Activated CD4-positive, alpha-beta T cell treated with anti-CD3 and anti-CD28 coated beads, Interleukin-10, Interleukin-2, amounts not matched to agents 100 ng/mL and 50 ng/mL, durations not matched to agents 16 hours and 8 hours (primary cell): Measurements from ENCODE around the gene SLC49A3.
"Not testable (repeated sequence)": the region's sequence is repeated elsewhere in the genome, so short reads cannot be mapped to it uniquely, and the experiment has no call there.

Source experiments
- DNase-seq: peaks from one replicate; pipeline ENCODE4 v3.0.0-alpha.2; 2020

SLC49A3 gene

DNA sequence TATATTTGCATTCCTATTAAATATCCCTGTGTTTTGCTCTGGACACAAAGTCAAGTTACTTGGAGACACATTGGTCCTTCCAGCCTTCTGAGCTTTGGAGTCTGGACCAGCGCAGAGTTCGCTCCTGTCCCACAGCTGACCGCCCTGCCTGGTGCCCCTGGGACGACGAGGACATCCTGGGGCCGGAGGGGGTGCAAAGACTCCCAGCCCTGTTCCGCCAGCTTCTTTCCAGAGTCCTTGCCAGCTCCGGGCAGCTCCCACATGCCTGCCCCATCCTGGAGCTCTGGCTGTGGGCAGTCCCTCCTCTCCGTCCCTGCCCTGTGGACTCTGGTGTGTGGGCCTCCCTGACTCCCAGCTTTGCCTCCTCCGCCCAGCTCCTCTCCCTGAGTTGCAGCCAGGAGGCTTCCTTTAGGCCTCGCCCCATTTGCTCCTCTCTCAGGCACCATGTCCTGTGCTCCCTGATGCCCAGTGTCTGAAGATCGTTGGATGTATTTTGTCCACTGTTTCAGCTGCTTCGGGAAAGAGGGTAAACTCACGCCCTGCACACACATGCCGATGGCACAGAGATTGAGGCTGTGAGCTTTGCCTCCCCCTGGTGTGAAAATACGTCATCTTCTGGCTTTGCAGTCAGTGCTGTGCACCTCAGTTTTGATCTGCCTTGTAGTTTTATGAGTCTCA is 11.8 kb upstream of the SLC49A3 start:
- DNase-seq = no peak

DNA sequence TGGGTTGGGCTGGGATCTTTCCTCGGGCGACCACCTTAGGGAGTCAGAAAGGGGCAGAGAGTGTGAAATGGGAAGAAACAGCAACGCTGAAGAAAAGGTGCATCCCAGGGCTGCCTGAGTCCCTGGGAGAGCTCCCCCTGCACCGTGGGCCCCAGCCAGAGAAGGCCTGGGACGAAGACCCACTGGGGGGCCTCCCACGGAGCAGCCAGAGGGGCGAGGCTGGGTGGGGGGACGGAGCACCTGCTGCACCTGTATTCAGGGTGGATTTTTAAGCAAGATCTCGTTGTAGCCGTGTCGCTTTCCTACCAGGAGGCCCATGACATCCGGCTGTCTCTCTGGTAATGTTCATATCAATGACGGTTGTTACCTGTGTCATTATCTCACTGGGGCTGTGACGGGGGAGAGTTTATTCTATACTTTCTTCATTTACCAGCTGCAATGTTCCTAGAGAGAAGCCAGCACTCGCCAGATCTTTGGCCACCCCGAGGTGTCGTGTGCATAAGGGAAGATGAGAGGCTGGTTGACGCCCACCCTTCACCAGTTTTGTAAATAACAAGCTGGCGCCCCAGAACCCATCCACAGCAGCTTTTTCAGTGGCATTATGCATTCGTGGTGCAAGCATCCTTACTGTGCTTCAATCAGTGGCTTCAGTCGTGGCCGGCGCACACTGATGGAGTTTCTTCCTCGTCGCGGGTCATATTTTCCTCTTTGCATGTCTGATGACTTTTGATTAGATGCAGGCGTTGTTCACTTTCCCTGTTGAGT is 11.0 kb upstream of the SLC49A3 start:
- DNase-seq = no peak

DNA sequence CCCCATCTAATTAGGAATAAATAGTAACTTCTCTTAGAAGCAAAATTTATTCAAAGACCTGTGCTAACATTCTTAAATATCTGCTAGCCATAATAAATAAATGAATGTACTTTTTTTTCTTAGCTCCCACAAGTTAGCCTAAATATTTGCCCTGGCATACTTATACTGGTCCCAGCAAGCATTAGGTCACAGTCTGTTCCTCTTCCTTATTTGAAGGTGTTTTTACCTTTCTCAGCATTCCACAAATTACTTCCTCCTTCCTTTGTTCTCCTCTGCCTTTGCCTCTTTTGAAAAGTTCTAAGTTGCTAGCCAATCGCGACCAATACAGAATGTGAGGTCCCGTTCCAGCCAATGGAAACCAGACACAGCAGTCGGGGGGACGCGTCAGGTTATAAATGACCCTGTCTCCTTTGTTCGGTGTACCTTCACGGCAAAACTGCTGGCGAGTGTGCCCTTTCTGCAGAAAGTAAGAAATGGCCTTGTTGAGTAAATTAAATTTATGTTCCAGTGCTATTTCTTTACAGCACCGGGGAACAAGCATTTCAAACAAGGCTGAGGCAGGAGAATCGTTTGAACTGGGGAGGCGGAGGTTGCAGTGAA is 5.5 kb upstream of the SLC49A3 start:
- DNase-seq = not testable (repeated sequence)

DNA sequence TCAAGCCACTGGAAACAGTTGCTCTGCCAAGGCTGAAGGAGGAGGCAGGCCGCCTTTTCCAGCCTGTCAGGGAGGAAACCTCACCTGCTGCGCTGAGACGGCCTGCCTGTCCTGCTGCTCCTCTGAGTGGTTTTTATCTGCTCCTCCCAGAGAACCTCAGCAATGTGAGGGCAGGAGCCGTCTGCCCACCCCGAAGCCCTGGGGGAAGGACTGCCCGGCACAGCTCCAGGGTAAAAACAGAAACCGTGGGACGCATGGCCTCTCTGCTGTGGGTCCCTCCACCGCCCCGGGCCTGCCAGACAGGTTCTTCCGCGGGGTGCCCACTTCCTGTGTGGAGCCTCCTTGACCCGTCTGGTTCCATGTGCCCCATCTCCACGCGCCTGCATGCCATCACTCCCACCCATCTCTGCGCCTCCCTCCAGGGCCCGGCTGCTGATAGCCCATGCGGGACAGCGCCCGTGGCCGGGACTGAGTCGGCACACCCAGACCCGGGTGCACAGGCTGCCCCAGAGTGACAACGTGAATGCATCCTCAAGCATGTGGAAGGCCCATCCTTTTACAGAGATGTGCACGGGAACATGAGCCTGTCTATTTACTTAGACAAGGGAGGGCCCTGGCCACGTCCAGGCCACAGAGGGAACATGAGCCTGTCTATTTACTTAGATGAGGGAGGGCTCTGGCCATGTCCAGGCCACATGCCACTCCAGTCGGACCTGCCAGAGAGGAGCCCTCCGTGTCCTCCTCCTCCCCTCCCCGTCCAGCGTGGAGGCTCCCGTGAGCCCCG is 4.0 kb upstream of the SLC49A3 start:
- no peak for DNase-seq

DNA sequence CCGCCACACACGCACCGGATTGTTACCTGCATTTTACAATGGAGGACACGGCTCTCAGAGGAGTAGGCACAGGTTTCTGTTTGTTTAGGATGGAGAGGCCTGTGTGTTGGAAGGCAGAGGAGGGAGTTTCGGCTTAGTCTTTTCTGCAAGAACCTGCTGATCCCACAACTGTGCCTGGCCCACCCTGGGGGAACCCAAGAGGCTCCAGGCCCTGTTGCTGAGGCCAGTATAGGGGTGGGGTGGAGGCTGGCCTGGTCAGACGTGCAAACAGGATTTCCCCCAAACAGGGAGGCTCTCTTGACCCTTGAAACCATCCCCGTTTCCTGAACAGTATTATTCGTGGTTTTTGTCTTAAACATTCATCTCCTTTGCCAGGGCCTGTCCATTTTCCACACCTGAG is 772 bp upstream of the SLC49A3 start:
- no peak for DNase-seq

DNA sequence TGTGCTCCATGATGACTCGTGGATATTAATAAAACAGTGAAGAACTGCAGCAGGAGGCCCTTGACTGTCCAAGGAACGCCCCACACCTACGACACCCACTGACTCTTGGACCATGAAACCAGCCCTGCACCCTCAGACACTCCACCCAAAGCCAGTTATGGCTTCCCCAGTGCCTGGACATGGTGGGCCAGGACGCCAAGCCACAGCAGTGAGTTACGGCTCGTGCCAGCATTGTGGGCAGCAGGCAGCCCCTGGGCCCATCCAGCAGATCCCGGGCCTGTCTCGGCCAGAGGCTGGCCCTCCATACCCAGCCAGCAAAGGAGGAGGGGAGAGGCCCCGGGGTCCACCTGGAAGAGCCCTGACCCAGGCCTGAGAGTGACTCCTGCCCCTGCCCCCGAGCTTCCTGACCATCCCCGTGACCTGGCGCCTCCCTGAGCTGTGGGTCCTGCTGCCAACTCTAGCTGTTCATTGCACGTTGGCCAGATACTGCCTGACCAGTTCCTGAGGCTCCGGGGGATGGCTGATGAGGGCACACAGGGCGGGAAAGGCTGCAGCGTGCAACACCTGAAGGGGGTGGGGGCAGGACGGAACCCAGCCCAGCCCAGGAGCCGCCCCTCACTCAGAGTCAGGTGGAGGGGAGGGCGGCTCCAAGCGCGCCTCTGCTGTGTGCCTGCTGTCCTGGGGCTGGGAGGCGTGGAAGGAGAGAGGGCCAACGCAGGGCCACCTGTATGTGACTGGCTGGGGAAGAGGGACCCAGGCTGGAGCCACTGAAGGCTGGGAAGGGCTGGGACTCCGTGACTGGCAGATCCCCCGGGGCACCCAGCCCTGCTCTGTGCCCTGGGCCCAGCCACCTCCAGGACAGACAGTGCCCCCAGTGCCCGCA is 739 bp downstream of the SLC49A3 start:
- no peak for DNase-seq

DNA sequence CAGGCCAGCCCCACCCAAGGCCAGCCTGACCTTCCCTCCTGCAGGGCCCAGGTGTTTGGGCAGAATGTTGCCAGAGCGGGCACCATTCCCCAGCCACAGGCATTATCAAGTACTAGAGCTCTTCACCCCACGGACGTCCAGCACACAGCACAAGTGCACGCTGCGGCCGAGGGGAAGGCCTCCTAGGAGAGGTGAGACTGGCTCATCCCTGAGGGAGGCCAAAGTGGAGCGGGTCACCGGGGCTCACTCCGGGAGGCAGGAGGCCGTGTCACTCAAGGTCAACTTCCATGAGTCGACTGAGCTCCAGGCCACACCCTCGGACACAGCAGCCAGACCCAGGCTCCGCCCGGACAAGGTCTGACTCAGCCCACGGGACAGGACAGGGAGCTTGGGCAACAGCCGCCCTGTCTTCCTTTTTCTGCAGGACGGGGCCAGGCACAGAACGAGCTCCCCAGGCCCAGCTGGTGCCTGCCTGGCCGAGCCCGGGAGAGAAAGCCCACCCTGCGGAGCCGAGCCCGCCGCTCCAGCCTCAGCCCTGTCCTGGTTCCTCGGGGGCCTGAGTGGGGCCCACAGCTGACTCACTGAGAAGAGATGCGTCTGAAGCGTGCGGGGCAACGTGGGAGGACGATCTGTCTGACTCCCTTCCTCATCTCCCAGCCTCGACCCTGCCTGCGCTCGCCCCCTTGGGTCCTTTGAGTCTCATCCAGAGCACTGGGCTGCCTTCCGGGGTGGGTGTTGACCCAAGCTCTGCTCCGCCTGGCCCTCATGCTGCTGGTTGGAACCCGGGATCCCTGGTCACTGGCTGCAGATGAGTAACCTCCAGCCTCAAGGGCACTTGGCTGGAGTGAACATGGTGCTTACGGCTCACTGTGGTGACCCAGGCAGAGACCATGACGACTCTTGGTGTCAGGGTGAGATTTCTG is 1.6 kb downstream of the SLC49A3 start:
- DNase-seq = no peak

DNA sequence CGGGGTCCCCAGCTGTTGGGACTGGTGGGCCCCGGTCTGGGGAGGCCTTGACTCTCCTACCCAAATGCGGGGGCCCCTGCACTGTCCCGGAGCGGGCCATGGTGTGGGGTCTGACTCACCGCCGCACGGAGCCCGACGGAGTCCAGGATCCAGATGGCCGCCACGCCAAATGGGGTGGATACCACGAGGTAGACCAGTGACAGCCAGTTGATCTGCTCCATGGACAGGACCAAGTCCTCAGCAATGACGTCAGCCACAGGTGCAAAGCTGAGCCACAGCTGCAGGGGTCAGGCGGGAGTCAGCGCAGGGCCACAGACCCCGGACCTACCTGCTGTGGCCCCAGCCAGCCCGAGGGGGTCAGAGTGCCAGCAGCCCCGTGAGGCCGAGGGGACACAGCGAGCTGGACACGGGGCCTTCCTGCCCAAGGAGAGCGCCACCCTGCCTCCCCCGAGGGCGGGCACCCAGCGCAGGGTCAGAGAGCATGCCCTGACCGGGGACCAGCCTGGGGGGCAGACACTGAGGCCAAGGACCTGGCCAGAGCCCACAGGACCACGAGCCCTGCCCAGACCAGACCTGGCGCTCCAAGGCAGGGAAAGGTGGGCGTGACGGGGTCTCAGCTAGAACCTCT is 2.4 kb downstream of the SLC49A3 start:
- no peak for DNase-seq

DNA sequence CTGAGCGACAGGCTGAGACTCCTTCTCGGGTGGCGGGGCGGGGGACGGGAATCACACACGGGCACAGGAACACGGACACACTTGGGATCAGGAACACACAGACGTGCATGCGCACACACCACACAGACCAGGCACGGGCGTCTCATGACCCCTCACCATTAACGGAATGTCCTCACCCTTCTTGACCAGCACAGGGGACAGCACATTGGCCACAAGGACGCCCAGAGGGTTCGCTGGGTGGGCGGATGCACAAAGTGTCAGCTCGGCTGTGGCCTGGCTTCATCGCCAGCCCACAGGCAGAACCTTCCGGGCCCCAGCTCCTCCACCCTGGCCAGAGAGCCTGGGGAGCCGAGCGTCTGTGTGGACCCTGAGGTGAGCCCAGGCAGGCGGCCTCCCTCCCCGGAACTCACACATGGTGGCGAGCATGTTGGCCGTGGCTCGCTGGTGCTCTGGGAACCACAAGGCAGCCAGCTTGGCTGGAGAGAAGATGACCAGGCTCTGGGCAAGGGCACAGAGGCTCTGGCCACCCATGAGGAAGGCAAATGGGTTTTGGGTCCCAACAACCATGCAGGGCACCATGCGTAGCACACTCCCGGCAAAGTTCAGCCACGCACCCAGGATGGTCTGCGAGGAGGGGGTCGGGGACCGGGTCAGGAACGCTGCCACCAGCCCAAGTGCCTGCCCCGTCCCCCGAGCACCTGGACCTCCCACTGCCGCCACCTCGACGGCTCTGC is 3.1 kb downstream of the SLC49A3 start:
- no peak for DNase-seq

DNA sequence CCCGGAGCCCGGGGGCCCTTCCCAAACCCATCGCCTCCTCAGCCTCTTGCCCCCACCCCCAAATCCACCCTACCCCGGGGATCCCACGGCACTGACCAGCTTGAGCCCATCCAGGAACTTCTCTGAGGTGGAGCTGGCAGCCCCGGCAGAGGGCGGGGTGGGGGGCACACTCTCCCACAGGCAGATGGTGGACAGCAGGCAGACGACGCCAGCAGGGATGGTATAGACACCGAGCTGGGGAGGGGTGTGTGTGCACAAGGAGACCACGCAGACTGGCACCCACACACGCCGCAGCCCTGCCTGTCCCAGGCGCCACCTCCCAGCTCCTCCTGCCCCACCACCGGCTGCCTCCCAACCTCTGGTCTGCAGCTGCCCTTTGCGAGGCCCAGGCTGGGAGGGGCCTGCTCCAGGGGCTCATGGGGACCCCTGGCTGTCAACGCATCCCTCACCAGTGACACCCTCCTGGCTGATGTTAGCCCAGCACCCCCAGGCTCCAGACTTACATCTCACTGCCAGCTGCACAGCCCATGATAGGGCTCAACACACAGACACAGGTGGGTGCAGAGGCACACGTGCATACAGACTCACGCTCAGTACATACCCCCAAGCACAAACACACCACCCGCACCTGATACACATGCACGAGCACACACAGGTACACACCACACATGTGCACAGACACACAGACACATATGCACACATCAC is 4.2 kb downstream of the SLC49A3 start:
- no peak for DNase-seq

DNA sequence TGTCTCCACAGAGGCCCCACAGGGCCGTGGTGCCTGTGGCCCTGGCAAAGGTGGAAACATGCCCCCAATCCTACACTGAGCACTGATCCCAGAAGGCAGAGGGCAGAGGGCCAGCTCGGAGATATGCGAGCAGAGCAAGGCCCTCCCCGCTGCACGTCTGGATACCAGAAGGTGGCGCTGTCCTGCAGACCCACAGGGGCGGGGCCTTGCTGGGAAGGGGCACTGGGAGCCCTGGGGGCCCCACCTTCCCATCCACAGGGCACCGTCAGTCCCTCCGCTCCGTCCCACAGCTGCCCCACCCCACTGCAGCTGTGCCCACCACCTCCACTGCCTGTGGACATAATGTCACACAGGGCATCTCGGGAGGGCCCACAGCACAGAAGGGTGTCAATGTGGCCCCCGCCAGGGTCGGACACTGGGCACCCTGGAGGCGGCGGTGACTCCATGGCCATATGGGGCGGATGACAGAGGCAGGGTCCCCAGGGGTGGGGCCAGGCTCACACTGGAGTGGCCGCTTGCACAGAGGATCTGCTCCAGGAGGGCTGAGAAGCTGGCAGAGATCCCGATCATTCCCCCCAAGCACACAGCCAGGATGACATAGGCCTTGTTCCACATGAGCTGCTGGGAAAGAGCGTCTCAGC is 4.8 kb downstream of the SLC49A3 start:
- peak; percentile 51 for DNase-seq

DNA sequence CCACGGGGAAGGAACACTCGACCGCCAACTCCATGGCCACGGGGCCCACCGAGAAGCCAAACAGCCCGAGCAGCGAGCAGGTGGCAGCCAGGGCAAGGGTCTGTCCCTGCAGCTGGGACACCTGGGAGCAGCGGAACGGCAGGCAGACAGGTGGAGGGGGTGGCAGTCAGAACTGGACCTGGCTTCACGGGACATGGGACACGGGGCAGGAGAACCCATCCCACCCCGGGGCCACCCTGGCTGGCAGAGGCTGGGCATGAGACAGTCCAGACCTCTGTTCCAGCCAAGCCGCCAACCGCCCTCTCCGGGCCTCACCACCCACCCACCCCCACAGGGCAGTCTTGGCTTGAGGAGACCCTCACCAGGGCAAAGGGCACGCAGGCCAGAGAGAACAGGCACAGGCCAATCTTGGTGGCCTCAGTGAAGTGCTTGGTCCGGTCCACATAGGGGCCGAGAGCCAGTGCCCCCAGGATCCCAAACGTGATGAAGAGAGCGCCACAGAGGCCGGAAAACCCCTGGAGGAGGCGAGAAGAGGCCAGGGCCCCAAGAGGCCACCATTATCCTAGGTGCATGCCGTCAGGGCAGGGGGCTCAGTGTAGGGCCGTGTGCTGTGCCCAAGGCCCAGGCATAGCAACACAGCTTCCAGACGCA is 5.6 kb downstream of the SLC49A3 start:
- no peak for DNase-seq

DNA sequence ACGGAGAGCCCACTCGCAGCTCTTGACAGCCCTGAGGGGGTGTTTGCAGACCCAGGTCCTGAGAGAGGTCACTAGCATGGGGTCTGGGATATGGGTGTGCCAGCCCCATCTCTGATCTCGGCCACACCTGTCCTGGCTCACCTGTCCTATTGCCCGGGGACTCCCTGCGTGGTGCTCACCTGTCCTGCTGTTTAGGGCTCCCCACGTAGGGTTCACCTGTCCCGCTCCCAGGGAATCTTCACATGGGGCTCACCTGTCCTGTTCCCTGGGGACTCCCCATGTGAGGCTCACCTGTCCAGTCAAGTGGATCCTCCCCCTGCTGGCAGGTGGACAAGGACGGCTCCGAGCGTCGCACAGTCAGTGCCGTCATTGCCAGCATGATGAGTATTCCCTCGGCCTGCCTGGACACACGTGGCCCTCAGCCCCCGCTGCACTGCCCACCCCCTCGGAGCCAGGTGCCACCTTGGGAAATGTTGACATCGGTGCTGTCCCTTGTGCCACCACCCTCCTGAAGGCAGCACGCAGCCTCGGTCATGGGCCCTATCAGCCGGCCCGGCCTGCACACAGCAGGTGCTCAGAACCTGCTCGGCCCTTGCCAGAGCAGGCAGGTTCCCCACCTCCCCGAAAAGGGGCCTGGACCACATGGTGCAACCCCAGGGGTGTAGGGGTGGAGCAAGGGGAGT is 6.3 kb downstream of the SLC49A3 start:
- no peak for DNase-seq

DNA sequence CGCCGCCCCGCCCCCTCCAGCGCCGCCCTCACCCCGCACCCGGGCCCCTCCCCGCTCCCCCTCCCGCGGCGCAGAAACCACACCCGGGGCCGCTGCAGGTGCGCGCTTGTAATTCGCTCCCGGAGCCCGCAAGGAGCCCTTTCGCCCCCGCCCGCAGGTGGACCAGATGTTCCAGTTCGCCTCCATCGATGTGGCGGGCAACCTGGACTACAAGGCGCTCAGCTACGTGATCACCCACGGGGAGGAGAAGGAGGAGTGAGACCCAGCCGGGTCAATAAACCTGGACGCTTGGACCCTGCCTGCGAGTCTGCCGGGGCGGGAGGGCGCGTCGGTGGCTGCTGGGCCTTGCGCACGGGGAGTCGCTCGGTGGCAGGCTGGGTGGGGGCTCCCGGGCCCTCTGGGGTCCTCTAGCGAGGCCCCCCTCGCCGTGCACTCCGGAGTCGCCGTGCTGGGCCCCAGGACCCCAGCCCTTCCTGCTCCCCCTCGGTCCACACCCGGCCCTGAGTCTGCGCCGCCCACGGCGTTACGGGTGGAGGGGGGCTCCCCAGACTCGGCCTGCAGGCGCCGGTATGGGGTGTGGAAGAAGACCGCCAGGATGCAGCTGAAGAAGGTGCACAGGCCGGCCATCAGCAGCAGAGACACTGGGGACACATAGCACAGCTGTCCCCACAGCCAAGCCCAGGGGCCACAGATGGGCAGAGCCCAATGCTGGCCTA is 7.1 kb downstream of the SLC49A3 start:
- peak; percentile 38 for DNase-seq

DNA sequence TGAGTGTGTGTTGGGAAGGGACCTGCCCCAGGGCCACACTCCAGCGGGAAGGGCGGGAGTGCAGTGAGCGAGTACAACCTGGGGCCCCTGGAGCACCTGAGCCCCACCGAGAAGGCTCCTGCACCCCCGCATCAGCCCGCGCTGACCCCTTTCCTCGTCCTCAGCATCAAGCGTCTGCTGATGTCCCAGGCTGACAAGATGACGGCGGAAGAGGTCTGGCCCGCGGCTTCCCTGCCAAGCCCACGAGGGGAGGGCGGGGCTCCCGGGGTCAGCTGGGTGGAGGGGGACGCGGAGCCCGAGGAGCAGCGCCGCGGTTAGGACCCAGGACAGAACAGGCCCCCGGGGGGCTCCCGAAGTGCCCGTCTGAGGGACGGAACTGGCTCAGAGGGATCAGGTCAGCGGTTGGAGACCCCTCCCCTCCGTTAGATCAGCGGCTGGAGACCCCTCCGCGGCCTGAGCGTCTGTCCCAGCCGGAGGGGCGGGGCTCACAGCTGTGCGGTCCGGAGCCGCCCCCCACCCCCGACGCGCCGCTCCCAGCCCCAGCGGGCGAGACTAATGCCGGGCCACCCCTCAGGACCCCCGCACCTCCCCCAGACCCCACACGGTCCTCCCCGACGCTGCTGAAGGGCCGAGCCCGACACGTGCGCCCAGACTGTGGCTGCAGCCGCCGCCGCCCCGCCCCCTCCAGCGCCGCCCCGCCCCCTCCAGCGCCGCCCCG is 7.9 kb downstream of the SLC49A3 start:
- DNase-seq = peak; percentile 72

DNA sequence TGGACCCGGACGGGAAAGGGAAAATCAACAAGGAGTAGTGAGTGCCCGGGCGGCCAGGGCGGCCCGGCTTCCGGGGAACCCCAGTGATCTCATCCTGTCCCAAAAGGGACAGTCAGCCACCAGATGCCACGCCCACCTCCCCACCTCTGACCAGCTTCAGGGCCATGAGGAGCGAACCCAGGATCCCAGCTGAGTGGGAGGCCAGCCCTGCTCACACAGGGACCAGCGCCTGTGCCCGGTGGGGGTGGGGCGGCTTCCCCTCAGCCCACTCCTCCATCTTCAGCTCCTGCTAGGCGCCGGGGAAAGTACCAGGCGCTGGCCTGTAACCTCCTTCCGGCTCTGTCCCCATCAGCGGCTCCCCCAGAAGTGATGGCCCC is 8.4 kb downstream of the SLC49A3 start:
- no peak for DNase-seq
